ENCODE measurements around the gene CRTAC1.
A peak's percentile ranks its signal among the peaks of the same experiment; 100 is the strongest.

Gene CRTAC1

DNA sequence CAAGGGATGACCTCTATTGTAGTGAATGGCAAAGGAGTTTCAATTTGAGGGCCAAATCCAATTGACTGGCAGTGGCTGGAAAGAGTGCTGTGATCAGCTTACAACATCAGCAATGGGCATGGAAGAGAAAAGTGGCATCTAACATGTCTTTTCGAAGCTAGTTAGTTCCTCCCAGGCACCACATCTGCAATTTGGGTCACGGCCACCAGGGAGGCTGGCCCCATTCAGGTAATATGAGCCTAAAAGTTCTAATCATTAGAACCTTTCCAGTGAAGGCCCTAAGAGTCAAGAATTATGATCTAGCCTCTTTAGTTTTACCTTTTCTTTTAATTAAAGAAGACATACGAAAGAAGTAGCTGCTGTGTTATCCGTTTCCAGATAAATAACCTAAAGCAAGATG is 17.3 kb downstream of the CRTAC1 start:
- H3K36me3 ChIP-seq, result no peaks in the 10 kb centered on the region
- H4K20me1 ChIP-seq, result no peaks in the 10 kb centered on the region
- peaks cover 17% of the 10 kb centered on the region for H3K4me1 ChIP-seq
- H3K27me3 ChIP-seq, result no peaks in the 10 kb centered on the region
- H3K4me3 ChIP-seq, result no peak overlapping the region
- H3K27ac ChIP-seq, result no peak overlapping the region
- no peak for TF ChIP-seq Cebpa-rat (IDR thresholded peaks at IDR 0.05)
- no peak overlapping the region for H3K9ac ChIP-seq
- H3K9me3 ChIP-seq, result no peaks in the 10 kb centered on the region
- H3K4me2 ChIP-seq, result no peak overlapping the region

DNA sequence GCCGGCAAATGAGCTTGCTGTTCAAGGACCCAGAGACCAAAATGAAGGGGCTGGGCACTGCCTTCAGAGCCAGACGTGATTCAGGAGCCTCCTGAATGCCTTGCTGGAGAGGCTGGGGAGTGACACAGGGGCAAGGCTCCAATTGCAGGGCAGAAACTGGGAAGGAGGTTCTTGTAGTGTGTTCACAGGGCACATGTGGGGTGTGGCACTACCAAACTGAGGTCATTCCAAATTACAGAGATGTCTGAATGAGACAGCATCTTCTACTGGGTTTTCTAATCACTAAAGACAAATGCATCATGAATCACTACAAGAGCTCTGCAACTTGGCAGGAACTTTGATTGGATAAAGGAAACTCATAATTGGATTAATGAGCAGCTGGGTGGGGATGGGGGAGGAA is 17.8 kb downstream of the CRTAC1 start:
- no peak overlapping the region for H3K27ac ChIP-seq
- H4K20me1 ChIP-seq, result no peaks in the 10 kb centered on the region
- no peak overlapping the region for H3K4me2 ChIP-seq
- H3K4me3 ChIP-seq, result no peak overlapping the region
- H3K9ac ChIP-seq, result no peak overlapping the region
- H3K27me3 ChIP-seq, result no peaks in the 10 kb centered on the region
- no peaks in the 10 kb centered on the region for H3K36me3 ChIP-seq
- peaks cover 17% of the 10 kb centered on the region for H3K4me1 ChIP-seq
- TF ChIP-seq Cebpa-rat (IDR thresholded peaks at IDR 0.05), result no peak
- H3K9me3 ChIP-seq, result no peaks in the 10 kb centered on the region

DNA sequence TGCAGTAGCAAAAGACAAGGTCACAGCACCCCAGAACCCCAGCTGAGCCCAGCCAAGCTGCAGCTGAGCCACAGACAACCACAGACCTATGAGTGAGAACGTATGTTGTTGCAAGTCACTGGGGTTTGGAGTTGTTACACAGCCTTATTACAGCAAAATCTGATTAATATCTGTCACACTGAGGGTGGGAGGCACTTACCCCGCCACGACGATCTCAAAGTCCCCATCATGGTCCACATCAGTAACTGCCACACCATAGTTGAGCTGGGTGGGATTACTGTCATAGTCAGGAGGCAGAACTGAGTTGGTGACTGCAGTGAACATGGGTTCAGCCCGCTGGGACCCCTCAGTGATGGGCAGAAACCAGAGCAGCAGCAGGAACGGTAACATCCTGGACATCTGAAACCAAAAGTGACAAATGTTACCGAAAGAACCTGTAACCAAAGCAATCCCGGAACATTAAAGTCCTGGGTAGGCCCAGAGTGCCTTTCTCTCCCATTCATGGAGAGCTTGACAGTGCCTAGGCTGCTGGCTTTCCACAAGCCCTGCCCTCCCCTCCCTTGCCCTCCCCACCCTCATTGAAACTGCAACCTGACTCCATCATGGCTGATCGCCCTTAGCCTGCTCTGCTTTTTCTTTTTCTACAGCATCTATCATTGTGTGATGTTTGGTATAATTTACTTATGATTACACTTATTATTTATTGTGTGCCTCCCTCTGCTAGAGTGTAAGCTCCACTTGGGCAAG is 19.3 kb downstream of the CRTAC1 start:
- TF ChIP-seq Cebpa-rat (IDR thresholded peaks at IDR 0.05), result no peak
- Histone ChIP-seq H3K27ac (no peak overlapping the region), H3K4me3 (no peak overlapping the region), H3K27me3 (no peaks in the 10 kb centered on the region), H3K9me3 (no peaks in the 10 kb centered on the region), H4K20me1 (no peaks in the 10 kb centered on the region), H3K9ac (no peak overlapping the region), H3K4me1 (peaks cover 8% of the 10 kb centered on the region), H3K36me3 (no peaks in the 10 kb centered on the region), H3K4me2 (no peak overlapping the region)

DNA sequence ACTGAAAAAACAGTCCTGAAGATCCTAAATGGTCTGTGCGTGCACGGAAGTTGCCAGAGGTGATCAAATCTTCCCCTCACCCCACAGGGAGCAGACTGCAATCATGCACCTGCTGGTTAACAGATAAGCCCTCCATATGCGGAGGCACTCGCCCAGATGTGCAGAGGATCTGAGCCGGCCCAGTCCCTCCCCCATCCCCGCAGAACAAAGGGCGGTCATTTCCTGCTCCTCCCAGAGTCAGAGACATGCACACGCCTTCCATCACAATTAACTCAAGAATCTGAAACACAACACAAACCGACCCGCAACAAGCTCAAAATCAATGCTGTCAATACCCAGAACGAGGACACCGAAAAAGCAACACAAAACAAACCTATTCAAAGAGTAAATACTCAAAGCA is 24.2 kb downstream of the CRTAC1 start:
- no peaks in the 10 kb centered on the region for H4K20me1 ChIP-seq
- H3K27ac ChIP-seq, result no peak overlapping the region
- H3K4me3 ChIP-seq, result no peak overlapping the region
- H3K9ac ChIP-seq, result no peak overlapping the region
- no peaks in the 10 kb centered on the region for H3K9me3 ChIP-seq
- peaks cover 9% of the 10 kb centered on the region for H3K4me1 ChIP-seq
- H3K36me3 ChIP-seq, result no peaks in the 10 kb centered on the region
- no peak for TF ChIP-seq Cebpa-rat (IDR thresholded peaks at IDR 0.05)
- peak overlapping the region; percentile 58 for H3K4me2 ChIP-seq
- H3K27me3 ChIP-seq, result no peaks in the 10 kb centered on the region

DNA sequence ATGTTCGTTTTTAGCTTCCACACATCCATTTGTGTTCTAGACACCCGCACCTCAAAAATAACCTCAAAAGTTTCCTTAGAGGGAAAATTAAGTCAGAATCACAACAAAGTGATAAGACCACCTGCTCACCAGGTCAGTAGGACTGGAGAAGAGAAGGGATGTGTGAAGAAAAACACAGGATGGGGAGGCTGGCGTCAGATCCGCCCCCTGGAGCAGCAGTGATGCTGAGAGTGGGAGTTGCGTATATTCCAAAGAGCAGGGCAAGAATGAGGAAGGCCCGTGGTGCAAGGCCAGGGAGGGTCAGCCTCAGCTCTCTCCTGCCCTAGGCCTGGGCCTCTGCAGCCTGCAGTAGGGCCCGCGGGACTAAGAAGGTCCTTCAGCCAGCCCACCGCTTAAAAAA is 28.7 kb downstream of the CRTAC1 start:
- no peaks in the 10 kb centered on the region for H3K36me3 ChIP-seq
- H3K4me2 ChIP-seq, result no peak overlapping the region
- no peak for TF ChIP-seq Cebpa-rat (IDR thresholded peaks at IDR 0.05)
- no peak overlapping the region for H3K4me3 ChIP-seq
- peaks cover 9% of the 10 kb centered on the region for H3K4me1 ChIP-seq
- H4K20me1 ChIP-seq, result no peaks in the 10 kb centered on the region
- no peak overlapping the region for H3K9ac ChIP-seq
- no peak overlapping the region for H3K27ac ChIP-seq
- H3K27me3 ChIP-seq, result no peaks in the 10 kb centered on the region
- peaks cover 32% of the 10 kb centered on the region for H3K9me3 ChIP-seq

DNA sequence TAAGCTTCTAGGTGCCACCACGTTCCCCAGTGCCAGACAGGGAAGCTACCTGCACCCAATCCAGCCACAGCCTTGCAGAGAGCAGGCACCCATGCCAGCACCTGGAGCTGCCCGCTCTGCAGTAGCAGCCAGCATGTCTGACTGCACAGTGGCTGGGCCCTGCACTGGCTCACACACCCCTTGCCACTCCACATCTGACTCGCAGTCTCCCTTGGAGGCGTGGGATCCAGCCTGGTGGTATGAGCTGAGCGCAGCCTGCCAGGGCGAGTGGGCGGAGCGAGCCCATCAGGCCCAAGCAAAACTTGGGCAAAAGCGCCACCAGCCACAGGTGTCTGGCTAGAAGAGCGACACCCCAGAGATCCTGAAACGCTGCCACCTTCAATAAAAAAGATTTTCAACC is 30.1 kb downstream of the CRTAC1 start:
- H3K9me3 ChIP-seq, result peaks cover 32% of the 10 kb centered on the region
- no peak overlapping the region for H3K4me2 ChIP-seq
- no peak overlapping the region for H3K27ac ChIP-seq
- no peaks in the 10 kb centered on the region for H3K27me3 ChIP-seq
- no peaks in the 10 kb centered on the region for H3K36me3 ChIP-seq
- no peaks in the 10 kb centered on the region for H4K20me1 ChIP-seq
- no peak overlapping the region for H3K4me3 ChIP-seq
- TF ChIP-seq Cebpa-rat (IDR thresholded peaks at IDR 0.05), result no peak
- H3K9ac ChIP-seq, result no peak overlapping the region
- H3K4me1 ChIP-seq, result no peaks in the 10 kb centered on the region

DNA sequence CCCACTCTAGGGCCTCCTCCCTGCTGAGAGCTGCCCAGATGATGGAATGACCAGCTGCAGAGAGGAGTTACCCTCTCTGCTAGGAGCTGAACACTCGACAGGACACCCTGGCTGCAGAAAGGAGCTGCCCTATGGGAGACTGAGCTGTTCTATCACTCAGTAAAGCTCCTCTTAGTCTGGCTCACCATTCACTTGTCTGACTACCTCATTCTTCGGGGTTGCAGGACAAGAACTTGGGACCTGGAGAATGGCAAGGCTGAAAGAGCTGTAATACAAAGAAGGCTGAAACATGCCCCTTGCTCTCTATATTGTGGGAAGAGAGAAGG is 30.5 kb downstream of the CRTAC1 start:
- H3K9me3 ChIP-seq, result peaks cover 32% of the 10 kb centered on the region
- H3K9ac ChIP-seq, result no peak overlapping the region
- no peaks in the 10 kb centered on the region for H3K36me3 ChIP-seq
- no peaks in the 10 kb centered on the region for H3K4me1 ChIP-seq
- H3K27ac ChIP-seq, result no peak overlapping the region
- no peaks in the 10 kb centered on the region for H4K20me1 ChIP-seq
- H3K27me3 ChIP-seq, result no peaks in the 10 kb centered on the region
- H3K4me2 ChIP-seq, result no peak overlapping the region
- no peak for TF ChIP-seq Cebpa-rat (IDR thresholded peaks at IDR 0.05)
- H3K4me3 ChIP-seq, result no peak overlapping the region

DNA sequence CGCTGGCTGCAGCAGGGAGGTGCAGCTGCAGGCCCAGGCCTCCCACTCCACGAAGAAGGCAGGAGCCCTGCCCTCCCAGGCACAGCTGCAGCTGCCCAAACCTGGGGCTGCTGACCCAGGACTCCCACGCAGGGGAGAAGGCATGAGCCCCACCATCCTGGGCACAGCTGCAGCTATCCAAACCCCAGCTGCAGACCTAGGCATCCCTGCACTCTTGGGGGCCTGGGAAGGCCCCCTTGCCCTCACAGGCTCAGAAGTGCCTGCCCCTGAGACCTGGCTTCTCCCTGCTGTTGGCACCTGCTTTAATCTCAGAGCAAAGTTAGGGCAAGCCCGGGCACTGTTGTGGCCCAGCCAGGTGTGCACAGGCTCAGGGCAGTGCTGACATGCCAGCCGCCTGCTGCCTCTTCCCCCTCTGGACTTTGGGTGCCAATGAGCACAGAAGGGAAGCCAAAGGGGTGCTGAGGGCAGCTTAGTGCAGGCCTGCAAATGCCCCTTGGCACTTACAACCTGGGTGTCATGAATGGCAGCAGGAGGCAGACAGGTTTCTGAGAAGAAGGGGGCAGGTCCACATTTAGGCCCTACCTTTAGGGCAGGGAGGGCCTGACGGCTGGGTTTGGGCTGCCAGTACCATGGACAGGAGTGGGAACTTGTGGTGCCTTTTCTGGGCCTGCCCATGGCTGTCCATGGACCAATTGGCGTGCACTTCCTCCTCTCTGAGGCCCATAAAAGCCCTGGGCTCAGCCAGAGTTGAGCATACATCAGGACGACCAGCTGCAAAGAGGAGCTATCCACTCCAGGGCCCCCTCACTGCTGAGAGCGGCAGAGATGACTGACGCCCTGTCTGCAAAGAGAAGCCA is 31.1 kb downstream of the CRTAC1 start:
- H3K27ac ChIP-seq, result no peak overlapping the region
- H4K20me1 ChIP-seq, result no peaks in the 10 kb centered on the region
- no peak overlapping the region for H3K4me2 ChIP-seq
- no peaks in the 10 kb centered on the region for H3K36me3 ChIP-seq
- H3K9ac ChIP-seq, result no peak overlapping the region
- peaks cover 32% of the 10 kb centered on the region for H3K9me3 ChIP-seq
- no peak overlapping the region for H3K4me3 ChIP-seq
- H3K4me1 ChIP-seq, result no peaks in the 10 kb centered on the region
- no peak for TF ChIP-seq Cebpa-rat (IDR thresholded peaks at IDR 0.05)
- H3K27me3 ChIP-seq, result no peaks in the 10 kb centered on the region

DNA sequence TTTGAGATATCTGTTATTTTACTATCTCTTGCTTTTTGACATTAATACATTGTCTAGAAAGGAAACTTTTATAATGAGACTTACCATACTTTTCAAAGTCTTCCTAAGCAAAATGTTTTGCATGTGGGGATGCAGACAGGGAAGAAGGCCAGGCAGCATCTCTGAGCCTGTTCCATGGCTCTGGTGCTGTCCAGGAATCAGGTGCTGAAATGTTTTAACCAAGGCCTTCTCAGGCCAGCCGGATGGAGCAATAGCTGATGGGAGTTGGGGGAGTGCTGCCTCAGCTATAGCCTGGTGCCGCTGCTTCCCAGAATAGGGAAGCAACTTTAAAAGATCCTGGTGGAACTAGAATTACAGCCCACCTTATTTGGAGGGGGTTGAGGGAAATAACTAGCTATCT is 38.5 kb downstream of the CRTAC1 start:
- no peaks in the 10 kb centered on the region for H3K27me3 ChIP-seq
- H3K9ac ChIP-seq, result no peak overlapping the region
- no peak overlapping the region for H3K27ac ChIP-seq
- no peaks in the 10 kb centered on the region for H3K9me3 ChIP-seq
- no peaks in the 10 kb centered on the region for H3K36me3 ChIP-seq
- no peaks in the 10 kb centered on the region for H3K4me1 ChIP-seq
- TF ChIP-seq Cebpa-rat (IDR thresholded peaks at IDR 0.05), result no peak
- no peak overlapping the region for H3K4me3 ChIP-seq
- H4K20me1 ChIP-seq, result no peaks in the 10 kb centered on the region
- no peak overlapping the region for H3K4me2 ChIP-seq

DNA sequence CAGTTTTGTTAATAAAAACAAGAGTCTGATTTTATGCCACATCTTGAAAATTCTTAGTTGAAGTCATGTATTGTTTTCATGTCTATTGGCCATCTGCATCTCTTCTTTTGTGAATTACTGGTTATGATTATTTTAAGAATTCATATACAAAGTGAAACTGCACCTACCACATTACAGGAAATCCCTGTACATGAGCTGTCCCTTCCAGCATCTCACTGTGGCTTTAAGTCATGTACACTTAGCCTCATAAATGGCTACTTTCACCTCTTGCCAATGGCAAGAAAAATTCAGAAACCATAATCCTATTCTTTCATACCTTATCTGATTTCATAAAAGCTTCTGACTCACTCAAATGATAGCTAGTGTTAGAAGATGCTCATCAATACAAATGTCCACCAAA is 48.6 kb downstream of the CRTAC1 start:
- no peak for TF ChIP-seq Cebpa-rat (IDR thresholded peaks at IDR 0.05)
- no peaks in the 10 kb centered on the region for H3K27me3 ChIP-seq
- no peaks in the 10 kb centered on the region for H3K4me1 ChIP-seq
- H4K20me1 ChIP-seq, result no peaks in the 10 kb centered on the region
- no peaks in the 10 kb centered on the region for H3K9me3 ChIP-seq
- H3K4me2 ChIP-seq, result no peak overlapping the region
- H3K9ac ChIP-seq, result no peak overlapping the region
- H3K27ac ChIP-seq, result no peak overlapping the region
- no peaks in the 10 kb centered on the region for H3K36me3 ChIP-seq
- H3K4me3 ChIP-seq, result no peak overlapping the region

All from BLaER1 (cell line).